GM12872 (cell line): ENCODE measurements around the gene USP46.

Experiments used
- CTCF ChIP-seq: IDR thresholded peaks from 3 replicates; pipeline ENCODE4 v1.5.1; 2011; ENCODE audit warnings: low read depth, mild to moderate bottlenecking, low read length, moderate library complexity; ENCODE audit not compliant: insufficient read depth

USP46 gene

GRCh38 chr4:52552778-52553177, 106.3 kb downstream of the USP46 start:
- TF ChIP-seq CTCF: no peak

GRCh38 chr4:52551487-52551886, 107.6 kb downstream of the USP46 start:
- TF ChIP-seq CTCF: no peak

GRCh38 chr4:52550186-52550585, 108.9 kb downstream of the USP46 start:
- no peak for TF ChIP-seq CTCF

- no peak for TF ChIP-seq CTCF
These were observed 110.1 kb downstream of the USP46 start for GRCh38 chr4:52548818-52549570.

- TF ChIP-seq CTCF: no peak
These were observed 112.7 kb downstream of the USP46 start for GRCh38 chr4:52546449-52546848.

GRCh38 chr4:52545099-52546069, 113.7 kb downstream of the USP46 start:
- peak; percentile 96 for TF ChIP-seq CTCF
